Lung (tissue), 12 donors: ENCODE measurements around the gene PKP1. TPM values are rescaled to one million over a fixed set of nuclear protein-coding genes. Genes with fewer than 3 reads are reported as not detected.
A peak's percentile ranks its signal among the peaks of the same experiment; 100 is the strongest.

Source experiments
- ATAC-seq: fragments of 200-7000 bp; cut with Tn5 transposase; one replicate; pipeline ENCODE4 v1.9.1; 2020; ENCODE audit warnings: moderate number of reproducible peaks; ENCODE audit not compliant: insufficient read depth, low FRiP score
- DNase-seq, 3 donors: peaks; one replicate each; pipeline ENCODE4 v3.0.0-alpha.2; 2013 to 2017
- H3K27ac ChIP-seq, 2 donors: one replicate each; pipeline ENCODE4 v1.5.1; 2013; ENCODE audit warnings: mild to moderate bottlenecking in 2 of 2, moderate library complexity in 2 of 2, control low read depth in 1 of 2, inconsistent platforms in 1 of 2, low read depth in 1 of 2, low read length in 1 of 2
- H3K27me3 ChIP-seq, 3 donors: one replicate each; pipeline ENCODE4 v1.5.1; 2013; ENCODE audit warnings: low read length in 2 of 3; ENCODE audit not compliant: control insufficient read depth in 3 of 3, insufficient read depth in 3 of 3
- H3K36me3 ChIP-seq, 4 donors: one replicate each; pipeline ENCODE4 v1.5.1; 2013; ENCODE audit warnings: low read length in 4 of 4, mild to moderate bottlenecking in 1 of 4, moderate library complexity in 1 of 4; ENCODE audit not compliant: control insufficient read depth in 4 of 4, insufficient read depth in 4 of 4
- H3K4me1 ChIP-seq, 5 donors: one replicate each; pipeline ENCODE4 v1.5.1; 2013; ENCODE audit warnings: low read length in 5 of 5, mild to moderate bottlenecking in 2 of 5, moderate library complexity in 1 of 5; ENCODE audit not compliant: control insufficient read depth in 5 of 5, insufficient read depth in 5 of 5
- H3K4me3 ChIP-seq: one replicate; pipeline ENCODE4 v1.5.1; 2013; ENCODE audit warnings: mild to moderate bottlenecking, control low read depth, moderate library complexity
- H3K9ac ChIP-seq, 2 donors: one replicate each; pipeline ENCODE4 v1.5.1; 2013; ENCODE audit warnings: low read length in 2 of 2, control low read depth in 1 of 2; ENCODE audit not compliant: insufficient read depth in 1 of 2
- H3K9me3 ChIP-seq, 4 donors: one replicate each; pipeline ENCODE4 v1.5.1; 2013; ENCODE audit warnings: low read length in 3 of 4, mild to moderate bottlenecking in 1 of 4, moderate library complexity in 1 of 4; ENCODE audit not compliant: control insufficient read depth in 4 of 4, insufficient read depth in 3 of 4
- WGBS, 2 donors: extraction: QIAGEN DNeasy Blood & Tissue Kit; methylation state at CpG; one replicate each; pipeline ENCODE4 v1.1.7; 2013; 5-methylcytosine and 5-hydroxymethylcytosine counted together
- polyA plus RNA-seq, 2 donors: library from polyadenylated mRNA; stranded (reverse); fragments of 200-250 nt; gene quantifications; one replicate each; pipeline ENCODE4 v1.2.1, GENCODE V29; 2013
- total RNA-seq, 2 donors: library from RNA; depleted of rRNA in 1 of 2; stranded (reverse); fragments of >200 nt in 1 of 2; gene quantifications; one replicate each; pipeline ENCODE4 v1.2.1, GENCODE V29; 2014 to 2021
- TF ChIP-seq, protein P1 (sequence below): IDR thresholded peaks from 2 replicates; pipeline ENCODE4 v1.5.1; 2012; ENCODE audit warnings: mild to moderate bottlenecking; ENCODE audit errors: control extremely low read depth, extremely low read depth
- donor health status: control.
- donor health status: control.
- donor health status: Bipolar disorder and iron deficiency.
- donor health status: healthy.
- donor health status: DM: yes; HTN: yes; CAD: no.

Gene PKP1
- total and polyA plus RNA-seq, 4 donors, result 0.88 to 14.2 (median 3.1) TPM

DNA sequence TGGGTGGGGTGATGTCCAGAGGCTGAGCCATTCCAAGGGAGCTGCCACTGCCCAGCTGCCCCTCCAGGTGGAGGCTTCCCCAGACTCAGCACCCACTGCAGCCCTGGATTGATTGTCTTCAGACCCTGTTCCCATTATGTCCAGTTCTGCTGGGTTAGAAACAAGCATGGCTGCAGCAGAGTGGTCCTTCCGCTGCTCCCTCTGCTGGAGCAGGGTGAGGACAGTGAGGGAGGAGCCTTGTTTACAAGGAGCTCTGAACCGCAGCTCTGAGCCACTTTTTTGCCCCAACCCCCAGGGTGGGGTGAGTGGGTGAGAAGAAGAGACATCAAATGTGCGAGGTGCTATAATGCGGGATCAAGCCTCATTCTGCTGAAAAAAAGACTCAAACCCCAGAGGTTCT lies 91.9 kb downstream of the PKP1 start:
- WGBS, 2 donors, result 67 to 78% methylated on average over 4 of the region's 4 CpGs
- no peak for DNase-seq
- Histone ChIP-seq H3K36me3 (no peaks in the 10 kb centered on the region), H3K9me3 (no peaks in the 10 kb centered on the region), H3K9ac (no peak overlapping the region), H3K4me1 (peaks cover 0 to 26% (median 3%) of the 10 kb centered on the region in 5 donors), H3K27ac (peak overlapping the region in 1 of 2 donors; percentile 95), H3K4me3 (no peak overlapping the region), H3K27me3 (peaks cover 0 to 5% (median 5%) of the 10 kb centered on the region in 3 donors)
- TF ChIP-seq, protein P1, sequence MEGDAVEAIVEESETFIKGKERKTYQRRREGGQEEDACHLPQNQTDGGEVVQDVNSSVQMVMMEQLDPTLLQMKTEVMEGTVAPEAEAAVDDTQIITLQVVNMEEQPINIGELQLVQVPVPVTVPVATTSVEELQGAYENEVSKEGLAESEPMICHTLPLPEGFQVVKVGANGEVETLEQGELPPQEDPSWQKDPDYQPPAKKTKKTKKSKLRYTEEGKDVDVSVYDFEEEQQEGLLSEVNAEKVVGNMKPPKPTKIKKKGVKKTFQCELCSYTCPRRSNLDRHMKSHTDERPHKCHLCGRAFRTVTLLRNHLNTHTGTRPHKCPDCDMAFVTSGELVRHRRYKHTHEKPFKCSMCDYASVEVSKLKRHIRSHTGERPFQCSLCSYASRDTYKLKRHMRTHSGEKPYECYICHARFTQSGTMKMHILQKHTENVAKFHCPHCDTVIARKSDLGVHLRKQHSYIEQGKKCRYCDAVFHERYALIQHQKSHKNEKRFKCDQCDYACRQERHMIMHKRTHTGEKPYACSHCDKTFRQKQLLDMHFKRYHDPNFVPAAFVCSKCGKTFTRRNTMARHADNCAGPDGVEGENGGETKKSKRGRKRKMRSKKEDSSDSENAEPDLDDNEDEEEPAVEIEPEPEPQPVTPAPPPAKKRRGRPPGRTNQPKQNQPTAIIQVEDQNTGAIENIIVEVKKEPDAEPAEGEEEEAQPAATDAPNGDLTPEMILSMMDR, result no peak
- no peak for ATAC-seq

DNA sequence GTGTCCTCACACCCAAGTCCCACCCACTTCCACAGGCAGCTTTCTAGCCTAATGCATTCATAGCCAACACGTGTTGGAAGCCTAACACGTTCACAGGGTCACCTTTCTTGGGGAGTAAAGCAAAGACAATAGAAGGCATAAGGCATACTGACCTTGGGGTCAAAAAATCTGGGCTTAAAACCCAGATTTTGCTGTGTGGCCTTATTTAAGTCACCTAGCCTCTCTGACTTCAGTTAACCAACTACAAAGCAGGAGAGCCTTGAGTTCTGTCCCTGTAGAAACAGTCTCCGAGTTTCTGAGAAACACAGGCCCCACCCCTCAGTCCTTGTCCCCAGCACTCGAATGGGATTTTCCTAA lies 92.8 kb downstream of the PKP1 start:
- TF ChIP-seq, protein P1, result no peak
- Histone ChIP-seq H3K27ac (peak overlapping the region in 1 of 2 donors; percentile 95), H3K27me3 (peaks cover 0 to 5% (median 5%) of the 10 kb centered on the region in 3 donors), H3K9me3 (no peaks in the 10 kb centered on the region), H3K9ac (no peak overlapping the region), H3K36me3 (no peaks in the 10 kb centered on the region), H3K4me1 (peaks cover 0 to 29% (median 3%) of the 10 kb centered on the region in 5 donors), H3K4me3 (no peak overlapping the region)
- ATAC-seq (no peak), DNase-seq (no peak)
- 36 to 43% methylated on average over 4 of the region's 4 CpGs for WGBS, 2 donors

DNA sequence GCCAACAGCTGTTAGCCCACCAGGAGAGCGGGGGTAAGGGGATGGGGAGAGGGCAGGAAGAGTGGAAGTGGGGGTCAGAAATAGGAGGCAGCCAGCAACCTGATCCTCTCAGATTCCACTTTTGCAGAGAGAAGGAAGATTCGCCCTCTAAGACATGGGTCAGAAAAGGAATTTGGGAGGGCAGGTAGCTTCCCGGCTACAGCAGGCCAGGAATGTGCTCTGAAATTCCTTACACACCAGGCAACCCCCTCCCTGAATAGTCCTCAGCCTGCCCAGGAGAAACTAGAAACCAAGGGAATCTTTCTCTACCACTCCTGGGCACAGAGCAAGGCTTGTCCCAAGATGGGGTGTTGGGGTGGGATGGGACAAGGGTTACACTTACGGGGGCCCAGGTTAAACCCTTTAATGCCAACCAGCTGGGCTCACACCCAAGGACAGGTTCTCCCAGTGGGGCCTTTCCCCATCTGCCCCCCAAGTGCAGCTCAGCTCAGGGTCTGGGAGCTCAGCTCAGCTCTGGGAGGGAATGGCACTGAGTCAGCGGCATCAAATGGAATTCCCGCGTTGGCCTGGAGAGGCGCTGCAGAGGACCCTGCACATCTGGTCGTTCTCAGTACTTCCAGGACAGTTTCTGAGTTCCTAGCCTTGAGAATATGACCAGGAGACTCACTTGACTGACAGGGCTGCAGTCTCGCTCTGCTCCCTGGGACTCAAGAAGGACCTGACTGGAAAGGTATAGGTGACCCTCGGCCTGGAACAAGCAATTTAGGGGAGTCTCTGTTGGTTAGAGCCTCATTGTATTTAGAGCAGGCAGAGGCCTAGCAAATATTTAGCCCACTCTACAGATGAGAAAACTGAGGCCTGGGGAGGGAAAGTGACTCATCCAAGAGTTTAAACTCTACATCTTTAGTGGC lies 93.4 kb downstream of the PKP1 start:
- peaks cover 0 to 34% (median 3%) of the 10 kb centered on the region in 5 donors for H3K4me1 ChIP-seq
- DNase-seq (peak; percentile 45 to 54 (median 46)), ATAC-seq (no peak)
- TF ChIP-seq, protein P1, result no peak
- H3K4me3 ChIP-seq, result no peak overlapping the region
- H3K27ac ChIP-seq, result peak overlapping the region in 1 of 2 donors; percentile 95
- H3K9ac ChIP-seq, result no peak overlapping the region
- peaks cover 0 to 5% (median 5%) of the 10 kb centered on the region in 3 donors for H3K27me3 ChIP-seq
- no peaks in the 10 kb centered on the region for H3K36me3 ChIP-seq
- WGBS, 2 donors, result 42 to 48% methylated on average over 11 of the region's 11 CpGs
- H3K9me3 ChIP-seq, result no peaks in the 10 kb centered on the region
